ENCODE measurements around the gene HLF.

Gene HLF

DNA sequence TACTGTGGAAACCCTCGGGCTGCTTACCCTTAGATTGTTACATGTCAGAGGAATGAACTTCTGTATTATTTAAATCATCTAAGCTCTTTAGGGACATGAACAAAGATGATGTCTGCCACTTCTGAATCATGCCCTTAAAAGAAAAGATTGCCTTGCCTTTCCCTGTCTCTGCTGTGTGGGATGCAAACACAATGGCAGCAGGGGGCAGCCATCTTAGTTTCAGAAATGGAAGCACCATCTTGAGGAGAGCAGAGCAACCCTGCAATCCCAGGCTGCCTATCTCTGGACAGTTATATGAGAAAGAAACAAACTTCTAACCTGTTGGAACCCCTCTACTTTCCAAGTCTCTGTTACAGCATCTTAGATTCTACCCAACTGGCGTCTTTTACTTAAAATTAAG lies 16.7 kb upstream of the HLF start:
- no peak for TF ChIP-seq SPI1 (IDR thresholded peaks at IDR 0.05; ENCODE audit: borderline replicate concordance, low read depth)
- TF ChIP-seq, protein P1, sequence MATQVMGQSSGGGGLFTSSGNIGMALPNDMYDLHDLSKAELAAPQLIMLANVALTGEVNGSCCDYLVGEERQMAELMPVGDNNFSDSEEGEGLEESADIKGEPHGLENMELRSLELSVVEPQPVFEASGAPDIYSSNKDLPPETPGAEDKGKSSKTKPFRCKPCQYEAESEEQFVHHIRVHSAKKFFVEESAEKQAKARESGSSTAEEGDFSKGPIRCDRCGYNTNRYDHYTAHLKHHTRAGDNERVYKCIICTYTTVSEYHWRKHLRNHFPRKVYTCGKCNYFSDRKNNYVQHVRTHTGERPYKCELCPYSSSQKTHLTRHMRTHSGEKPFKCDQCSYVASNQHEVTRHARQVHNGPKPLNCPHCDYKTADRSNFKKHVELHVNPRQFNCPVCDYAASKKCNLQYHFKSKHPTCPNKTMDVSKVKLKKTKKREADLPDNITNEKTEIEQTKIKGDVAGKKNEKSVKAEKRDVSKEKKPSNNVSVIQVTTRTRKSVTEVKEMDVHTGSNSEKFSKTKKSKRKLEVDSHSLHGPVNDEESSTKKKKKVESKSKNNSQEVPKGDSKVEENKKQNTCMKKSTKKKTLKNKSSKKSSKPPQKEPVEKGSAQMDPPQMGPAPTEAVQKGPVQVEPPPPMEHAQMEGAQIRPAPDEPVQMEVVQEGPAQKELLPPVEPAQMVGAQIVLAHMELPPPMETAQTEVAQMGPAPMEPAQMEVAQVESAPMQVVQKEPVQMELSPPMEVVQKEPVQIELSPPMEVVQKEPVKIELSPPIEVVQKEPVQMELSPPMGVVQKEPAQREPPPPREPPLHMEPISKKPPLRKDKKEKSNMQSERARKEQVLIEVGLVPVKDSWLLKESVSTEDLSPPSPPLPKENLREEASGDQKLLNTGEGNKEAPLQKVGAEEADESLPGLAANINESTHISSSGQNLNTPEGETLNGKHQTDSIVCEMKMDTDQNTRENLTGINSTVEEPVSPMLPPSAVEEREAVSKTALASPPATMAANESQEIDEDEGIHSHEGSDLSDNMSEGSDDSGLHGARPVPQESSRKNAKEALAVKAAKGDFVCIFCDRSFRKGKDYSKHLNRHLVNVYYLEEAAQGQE (IDR thresholded peaks at IDR 0.05; ENCODE audit: insufficient replicate concordance, low read depth) = no peak
- no peak for TF ChIP-seq GABPA (IDR thresholded peaks at IDR 0.05; ENCODE audit: low read depth)
- TF ChIP-seq POLR2AphosphoS5 (IDR thresholded peaks at IDR 0.05; ENCODE audit: low read depth) = no peak
- TF ChIP-seq, protein P2, sequence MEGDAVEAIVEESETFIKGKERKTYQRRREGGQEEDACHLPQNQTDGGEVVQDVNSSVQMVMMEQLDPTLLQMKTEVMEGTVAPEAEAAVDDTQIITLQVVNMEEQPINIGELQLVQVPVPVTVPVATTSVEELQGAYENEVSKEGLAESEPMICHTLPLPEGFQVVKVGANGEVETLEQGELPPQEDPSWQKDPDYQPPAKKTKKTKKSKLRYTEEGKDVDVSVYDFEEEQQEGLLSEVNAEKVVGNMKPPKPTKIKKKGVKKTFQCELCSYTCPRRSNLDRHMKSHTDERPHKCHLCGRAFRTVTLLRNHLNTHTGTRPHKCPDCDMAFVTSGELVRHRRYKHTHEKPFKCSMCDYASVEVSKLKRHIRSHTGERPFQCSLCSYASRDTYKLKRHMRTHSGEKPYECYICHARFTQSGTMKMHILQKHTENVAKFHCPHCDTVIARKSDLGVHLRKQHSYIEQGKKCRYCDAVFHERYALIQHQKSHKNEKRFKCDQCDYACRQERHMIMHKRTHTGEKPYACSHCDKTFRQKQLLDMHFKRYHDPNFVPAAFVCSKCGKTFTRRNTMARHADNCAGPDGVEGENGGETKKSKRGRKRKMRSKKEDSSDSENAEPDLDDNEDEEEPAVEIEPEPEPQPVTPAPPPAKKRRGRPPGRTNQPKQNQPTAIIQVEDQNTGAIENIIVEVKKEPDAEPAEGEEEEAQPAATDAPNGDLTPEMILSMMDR (IDR thresholded peaks at IDR 0.05; ENCODE audit: insufficient read depth, low read length) = no peak
- H3K27me3 ChIP-seq (ENCODE audit: insufficient read depth, poor library complexity, severe bottlenecking) = peaks cover 2% of the 10 kb centered on the region
- no peak overlapping the region for H3K27ac ChIP-seq (replicated peaks)
- H3K4me3 ChIP-seq (replicated peaks; ENCODE audit: insufficient read depth, low read length) = no peak overlapping the region
- DNase-seq (ENCODE audit: low read depth in 1 of 2, low spot score in 1 of 2) = no peak

DNA sequence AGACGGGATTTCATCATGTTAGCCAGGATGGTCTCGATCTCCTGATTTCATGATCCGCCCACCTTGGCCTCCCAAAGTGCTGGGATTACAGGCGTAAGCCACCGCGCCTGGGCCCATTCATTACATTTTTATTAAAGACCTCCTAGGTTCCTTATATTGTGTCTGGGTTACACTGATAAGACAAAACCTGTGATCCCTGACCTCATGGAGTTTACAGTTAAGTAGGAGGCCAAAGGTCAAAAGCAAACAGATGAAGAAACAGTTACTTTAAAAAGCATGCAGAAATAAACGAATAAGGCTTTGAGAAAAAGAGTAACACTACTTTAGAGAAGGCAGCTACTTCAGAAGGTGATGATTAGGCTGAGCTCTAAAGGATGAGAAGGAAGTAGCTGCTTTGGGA lies 14.9 kb upstream of the HLF start:
- no peak for DNase-seq (ENCODE audit: low read depth in 1 of 2, low spot score in 1 of 2)
- Histone ChIP-seq H3K27ac (replicated peaks) (no peak overlapping the region), H3K27me3 (ENCODE audit: insufficient read depth, poor library complexity, severe bottlenecking) (peaks cover 2% of the 10 kb centered on the region), H3K4me3 (replicated peaks; ENCODE audit: insufficient read depth, low read length) (no peak overlapping the region)
- TF ChIP-seq, protein P2 (IDR thresholded peaks at IDR 0.05; ENCODE audit: insufficient read depth, low read length) = no peak
- no peak for TF ChIP-seq POLR2AphosphoS5 (IDR thresholded peaks at IDR 0.05; ENCODE audit: low read depth)
- no peak for TF ChIP-seq SPI1 (IDR thresholded peaks at IDR 0.05; ENCODE audit: borderline replicate concordance, low read depth)

DNA sequence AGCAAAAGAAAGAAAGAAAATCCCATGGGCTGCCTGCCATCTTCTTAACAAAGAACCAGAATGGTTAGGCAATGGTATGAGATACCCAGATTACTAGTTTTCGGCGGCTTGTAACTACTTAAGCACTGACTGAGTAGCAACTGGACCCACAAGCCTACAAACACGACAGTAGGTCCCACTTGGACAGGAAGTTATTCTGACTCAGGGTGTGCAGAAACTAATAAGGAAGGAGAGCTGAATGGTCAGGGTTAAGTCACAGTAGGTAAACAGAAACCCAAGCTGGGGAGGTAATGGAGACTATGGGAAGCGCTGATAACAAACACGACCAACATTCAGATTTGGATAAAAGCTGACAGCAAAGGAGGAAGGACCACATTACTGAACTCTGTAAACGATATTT lies 10.4 kb upstream of the HLF start:
- DNase-seq (ENCODE audit: low read depth in 1 of 2, low spot score in 1 of 2) = no peak
- Histone ChIP-seq H3K27ac (replicated peaks) (no peak overlapping the region), H3K4me3 (replicated peaks; ENCODE audit: insufficient read depth, low read length) (no peak overlapping the region), H3K27me3 (ENCODE audit: insufficient read depth, poor library complexity, severe bottlenecking) (peaks cover 3% of the 10 kb centered on the region)
- TF ChIP-seq SPI1 (IDR thresholded peaks at IDR 0.05; ENCODE audit: borderline replicate concordance, low read depth) (no peak), POLR2AphosphoS5 (IDR thresholded peaks at IDR 0.05; ENCODE audit: low read depth) (no peak), GABPA (IDR thresholded peaks at IDR 0.05; ENCODE audit: low read depth) (no peak)
- TF ChIP-seq, protein P1 (IDR thresholded peaks at IDR 0.05; ENCODE audit: insufficient replicate concordance, low read depth) = no peak
- TF ChIP-seq, protein P2 (IDR thresholded peaks at IDR 0.05; ENCODE audit: insufficient read depth, low read length) = no peak

DNA sequence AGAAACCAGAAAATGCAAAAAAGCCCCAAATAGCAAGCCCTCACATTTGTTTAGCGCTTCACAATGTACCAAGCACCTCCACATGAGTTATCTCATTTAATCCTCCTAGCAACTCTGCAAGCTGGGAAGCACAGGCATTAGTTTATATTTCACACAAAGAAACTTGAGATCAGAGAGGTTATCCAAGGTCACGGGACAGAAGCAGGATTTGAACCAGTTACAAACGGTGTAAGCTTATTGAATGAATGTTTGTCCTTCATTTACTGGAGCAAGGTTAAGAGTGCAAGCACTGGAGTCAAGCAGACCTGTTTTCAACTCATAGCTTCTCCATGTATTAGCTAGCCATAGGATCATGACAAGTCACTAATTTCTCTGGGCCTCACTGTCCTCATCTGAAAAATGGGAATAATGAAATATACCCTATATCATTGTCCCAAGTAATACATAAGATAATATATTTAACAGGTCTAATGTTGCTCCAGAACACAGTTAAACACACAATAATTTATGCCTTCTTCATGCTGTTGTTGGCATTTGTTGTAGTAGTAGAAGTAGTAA lies 6.1 kb upstream of the HLF start:
- TF ChIP-seq POLR2AphosphoS5 (IDR thresholded peaks at IDR 0.05; ENCODE audit: low read depth) (no peak), GABPA (IDR thresholded peaks at IDR 0.05; ENCODE audit: low read depth) (no peak), SPI1 (IDR thresholded peaks at IDR 0.05; ENCODE audit: borderline replicate concordance, low read depth) (no peak)
- TF ChIP-seq, protein P2 (IDR thresholded peaks at IDR 0.05; ENCODE audit: insufficient read depth, low read length) = no peak
- TF ChIP-seq, protein P1 (IDR thresholded peaks at IDR 0.05; ENCODE audit: insufficient replicate concordance, low read depth) = no peak
- DNase-seq (ENCODE audit: low read depth in 1 of 2, low spot score in 1 of 2) = no peak
- Histone ChIP-seq H3K4me3 (replicated peaks; ENCODE audit: insufficient read depth, low read length) (no peak overlapping the region), H3K27me3 (ENCODE audit: insufficient read depth, poor library complexity, severe bottlenecking) (peaks cover 25% of the 10 kb centered on the region), H3K27ac (replicated peaks) (no peak overlapping the region)
